K562 (cell line): ENCODE data around the gene TRPM2. TPM values are rescaled to one million over a fixed set of nuclear protein-coding genes. Genes with fewer than 3 reads are reported as not detected.

ENCODE experiments used
- ATAC-seq: fragments of 200-7000 bp; cut with Tn5 transposase; 3 replicates; pipeline ENCODE4 v1.9.1; 2020; ENCODE audit warnings: moderate library complexity
- BruUV-seq: library from RNA; stranded (reverse); fragments of 400-500 nt; replicated peaks from 2 replicates; lab custom pipeline; 2021; lab: Mats Ljungman, UMichigan
- CTCF ChIA-PET: fragments of 300-600 bp; formaldehyde crosslinking; extraction: SDS; loops from one replicate; lab custom pipeline; 2021; ENCODE audit warnings: low intra/inter-chr PET ratio; lab: Yijun Ruan, JAX
- POLR2A ChIA-PET: fragments of 300-600, 350-650 bp; sonication (Branson Sonifier 250); formaldehyde crosslinking; extraction: SDS; loops from one replicate; lab custom pipeline; 2021; ENCODE audit warnings: antibody characterized with exemption, inconsistent platforms; lab: Yijun Ruan, JAX
- DNase-seq, 4 experiments: peaks; one replicate each; pipeline versions ENCODE4 v3.0.0 to v3.0.0-alpha.2; 2011 to 2018; ENCODE audit warnings: low spot score in 3 of 4, mixed read lengths in 3 of 4; ENCODE audit errors: extremely low read depth in 1 of 4
- FAIRE-seq: peaks from 2 replicates; lab custom pipeline; 2011; peaks lifted over from hg19 to GRCh38; lab: Jason Lieb, UNC
- H2AFZ ChIP-seq: 2 replicates; pipeline ENCODE4 v1.6.0; 2011; ENCODE audit warnings: low read depth, low read length, control low read depth, inconsistent platforms
- H3K27ac ChIP-seq: fragments of 200-600 bp; 3 replicates; pipeline ENCODE4 v1.8.0; 2011; ENCODE audit warnings: low read depth, mild to moderate bottlenecking, control low read depth, inconsistent platforms, low read length, moderate library complexity, mixed read lengths; ENCODE audit errors: extremely low read depth
- H3K27me3 ChIP-seq, 2 experiments: fragments of 300-600 bp in 1 of 2; 2 replicates in 1 of 2; 3 replicates in 1 of 2; pipeline versions ENCODE4 v1.6.0 to v1.8.0; 2011; ENCODE audit warnings: inconsistent platforms in 2 of 2, low read length in 2 of 2, mild to moderate bottlenecking in 1 of 2, mixed read lengths in 1 of 2, moderate library complexity in 1 of 2; ENCODE audit not compliant: control insufficient read depth in 2 of 2, insufficient read depth in 2 of 2
- H3K36me3 ChIP-seq: fragments of 300-600 bp; 3 replicates; pipeline ENCODE4 v1.8.0; 2011; ENCODE audit warnings: mild to moderate bottlenecking, low read length, inconsistent platforms; ENCODE audit not compliant: control insufficient read depth, insufficient read depth
- H3K4me1 ChIP-seq, 2 experiments: fragments of 200-600 bp in 1 of 2; replicated peaks in 1 of 2; 2 replicates in 1 of 2; 3 replicates in 1 of 2; pipeline versions ENCODE4 v1.5.1 to v1.8.0; 2011; ENCODE audit warnings: inconsistent platforms in 2 of 2, low read length in 2 of 2, mild to moderate bottlenecking in 1 of 2, mixed read lengths in 1 of 2, moderate library complexity in 1 of 2; ENCODE audit not compliant: control insufficient read depth in 2 of 2, insufficient read depth in 2 of 2
- H3K4me2 ChIP-seq: 2 replicates; pipeline ENCODE4 v1.6.1; 2011; ENCODE audit warnings: low read length, control low read depth, inconsistent platforms, mixed read lengths; ENCODE audit not compliant: insufficient read depth
- H3K4me3 ChIP-seq: fragments of 200-600 bp; sonication (generic), shearing (Covaris generic); 2 replicates; pipeline ENCODE4 v1.5.1; 2016; ENCODE audit warnings: control low read depth, inconsistent platforms
- H3K79me2 ChIP-seq: fragments of 200-600 bp; 3 replicates; pipeline ENCODE4 v1.8.0; 2011; ENCODE audit warnings: low read length, inconsistent platforms; ENCODE audit not compliant: control insufficient read depth, insufficient read depth
- H3K9ac ChIP-seq, 2 experiments: 2 replicates each; pipeline versions ENCODE4 v1.6.0 to v1.6.1; 2011; ENCODE audit warnings: low read depth in 2 of 2, low read length in 2 of 2, control low read depth in 1 of 2, inconsistent platforms in 1 of 2, mild to moderate bottlenecking in 1 of 2, mixed read lengths in 1 of 2; ENCODE audit not compliant: insufficient read depth in 1 of 2
- H3K9me1 ChIP-seq: one replicate; pipeline ENCODE4 v1.6.0; 2011; ENCODE audit warnings: inconsistent platforms, mild to moderate bottlenecking, low read length, moderate library complexity; ENCODE audit not compliant: control insufficient read depth, insufficient read depth
- H3K9me3 ChIP-seq: replicated peaks from 2 replicates; pipeline ENCODE4 v1.5.1; 2011; ENCODE audit warnings: low read depth, low read length, inconsistent platforms; ENCODE audit not compliant: control insufficient read depth, insufficient read depth
- H4K20me1 ChIP-seq: replicated peaks from 2 replicates; pipeline ENCODE4 v1.6.1; 2011; ENCODE audit warnings: low read length, inconsistent platforms, mixed read lengths; ENCODE audit not compliant: control insufficient read depth, insufficient read depth
- BMI1 ChIP-seq: fragments of 150-350 bp; IDR thresholded peaks from 2 replicates; pipeline ENCODE4 v1.6.1; 2014; ENCODE audit warnings: low read length
- BRF1 ChIP-seq: IDR thresholded peaks from 3 replicates; pipeline ENCODE4 v1.6.1; 2011; ENCODE audit warnings: borderline replicate concordance, mild to moderate bottlenecking; ENCODE audit not compliant: insufficient read length; ENCODE audit errors: extremely low read depth
- CREB1 ChIP-seq, 2 experiments: sonication (generic) in 1 of 2; formaldehyde crosslinking in 1 of 2; IDR thresholded peaks; 2 replicates each; pipeline versions ENCODE4 v1.6.1 to v1.8.0; 2012 to 2022; ENCODE audit warnings: inconsistent platforms in 1 of 2, mild to moderate bottlenecking in 1 of 2, missing genetic modification reagents in 1 of 2, moderate library complexity in 1 of 2
- EWSR1 ChIP-seq: fragments of 450-650 bp; IDR thresholded peaks from 2 replicates; pipeline ENCODE4 v1.6.1; 2018; ENCODE audit warnings: borderline replicate concordance, mild to moderate bottlenecking, low read depth, moderate library complexity; ENCODE audit not compliant: partially characterized antibody
- EZH2 ChIP-seq: IDR thresholded peaks from 2 replicates; pipeline ENCODE4 v1.6.1; 2012; ENCODE audit warnings: low read depth, mild to moderate bottlenecking, inconsistent platforms, low read length, borderline replicate concordance
- GABPB2 ChIP-seq: fragments of 250-450 bp; sonication (Bioruptor Pico); conservative IDR thresholded peaks from 2 replicates; pipeline ENCODE4 v1.5.1; 2021; ENCODE audit warnings: mild to moderate bottlenecking
- HDGF ChIP-seq: fragments of 450-650 bp; IDR thresholded peaks from 2 replicates; pipeline ENCODE4 v1.6.1; 2016
- MCM3 ChIP-seq: fragments of 450-650 bp; IDR thresholded peaks from 2 replicates; pipeline ENCODE4 v1.6.1; 2016
- NR4A1 ChIP-seq, 2 experiments: fragments of 250-450 bp in 1 of 2; fragments of 450-650 bp in 1 of 2; sonication (Bioruptor Pico) in 1 of 2; IDR thresholded peaks; 2 replicates each; pipeline versions ENCODE4 v1.4.0 to v1.6.1; 2016 to 2020; ENCODE audit warnings: mild to moderate bottlenecking in 2 of 2, missing compliant biosample characterization in 1 of 2, missing genetic modification characterization in 1 of 2, moderate library complexity in 1 of 2
- POLR2A ChIP-seq: fragments of 450-650 bp; conservative IDR thresholded peaks from 2 replicates; pipeline ENCODE4 v1.6.1; 2016
- SPI1 ChIP-seq: IDR thresholded peaks from 2 replicates; pipeline ENCODE4 v1.6.1; 2011; ENCODE audit warnings: low read depth, low read length, control low read depth, borderline replicate concordance
- ZNF311 ChIP-seq: fragments of 250-450 bp; sonication (Bioruptor Pico); IDR thresholded peaks from 2 replicates; pipeline ENCODE4 v1.4.0; 2020; ENCODE audit warnings: mild to moderate bottlenecking, moderate library complexity
- WGBS: fragments of 100-300 bp; shearing (Covaris generic); methylation state at CpG from one replicate; pipeline ENCODE4 v1.1.6; 2016; ENCODE audit warnings: low coverage, mixed read lengths; ENCODE audit not compliant: insufficient coverage; ENCODE audit errors: missing lambda C conversion rate; 5-methylcytosine and 5-hydroxymethylcytosine counted together
- in situ Hi-C: fragments of 300-500 bp; cut with MboI; formaldehyde crosslinking; loops from 4 replicates; pipeline ENCODE4 v1.15.0; 2018; ENCODE audit warnings: inconsistent platforms, mixed read lengths
- intact Hi-C: fragments of 100-400 bp; cut with micrococcal nuclease; formaldehyde crosslinking; loops from 2 replicates; pipeline ENCODE4 v1.14.2; 2022
- polyA plus RNA-seq, 8 experiments: library from polyadenylated mRNA; depleted of rRNA in 4 of 8; stranded (reverse) in 5 of 8; unstranded in 3 of 8; fragments of >200 nt; fragmentation: Nextera tagmentation in 2 of 8; fragmentation: Illumina TruSeq in 1 of 8; extraction: Ambion mirVana in 2 of 8; extraction: Trizol in 1 of 8; gene quantifications; 2 replicates each; pipeline versions ENCODE4 v1.2.1 to v1.2.3, GENCODE V29; 2011 to 2014; ENCODE audit warnings: inconsistent platforms in 1 of 8, missing spikeins in 1 of 8
- total RNA-seq, 7 experiments: library from RNA; depleted of rRNA in 6 of 7; stranded (reverse); fragments of >200 nt in 6 of 7; fragmentation: Illumina TruSeq in 2 of 7; extraction: Trizol in 2 of 7; gene quantifications; 2 replicates each; pipeline versions ENCODE4 v1.2.1 to v1.2.3, GENCODE V29; 2011 to 2021; ENCODE audit warnings: low replicate concordance in 1 of 7
- TF ChIP-seq, protein P1 (sequence below), 2 experiments: fragments of 450-650 bp in 1 of 2; sonication (generic) in 1 of 2; formaldehyde crosslinking in 1 of 2; IDR thresholded peaks in 1 of 2; conservative IDR thresholded peaks in 1 of 2; 2 replicates each; pipeline versions ENCODE4 v1.6.1 to v1.8.1; 2016 to 2023; ENCODE audit warnings: mild to moderate bottlenecking in 2 of 2, moderate library complexity in 2 of 2, inconsistent platforms in 1 of 2, missing genetic modification reagents in 1 of 2
- TF ChIP-seq, protein P2 (sequence below): fragments of 450-650 bp; IDR thresholded peaks from 2 replicates; pipeline ENCODE4 v1.6.1; 2014; ENCODE audit warnings: low read depth, mild to moderate bottlenecking, moderate library complexity, borderline replicate concordance

The TRPM2 gene
- total and polyA plus RNA-seq, 9 of the 15 experiments (the other 6 are each of a cell fraction or from before 2014, with no cell fraction given): 0.33 to 2.1 (median 0.98) TPM; not detected in 2

DNA sequence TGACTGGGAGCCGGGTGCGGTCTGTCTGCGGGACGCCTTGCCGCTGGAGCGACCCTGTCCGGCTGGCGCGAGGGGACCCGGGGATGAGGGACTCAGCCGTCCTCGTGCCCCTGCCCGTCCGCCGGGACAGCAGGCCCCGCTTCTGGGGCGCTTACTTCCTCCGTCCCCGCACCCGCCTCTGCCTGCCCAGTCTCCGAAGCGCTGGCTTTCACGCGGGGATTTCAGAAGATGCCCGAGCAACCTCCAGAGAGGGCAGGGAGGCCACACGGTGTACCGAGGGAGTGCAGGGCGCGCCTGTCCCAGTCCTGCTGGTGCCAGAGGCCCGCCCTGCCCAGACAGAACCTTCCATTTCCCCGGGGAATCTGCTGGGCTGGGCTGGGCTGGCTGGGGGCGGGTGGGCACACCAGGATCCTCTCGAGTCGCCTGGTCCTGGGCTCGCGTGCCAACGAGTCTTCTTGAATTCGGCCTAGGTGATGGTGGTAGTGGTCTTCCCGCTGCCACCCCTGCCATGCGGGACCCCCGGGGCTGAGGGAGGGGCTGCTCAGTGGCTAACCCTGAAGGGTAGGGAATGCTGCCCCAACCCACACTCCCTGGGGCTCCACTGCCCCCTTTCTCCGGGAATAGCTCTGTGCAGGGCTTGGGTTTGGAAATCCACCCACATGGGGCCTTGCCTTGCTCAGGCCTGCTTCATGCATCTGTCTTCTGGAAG, 2.5 kb upstream of the TRPM2 start (continued):
- no peak for TF ChIP-seq BRF1
- TF ChIP-seq, protein P1, sequence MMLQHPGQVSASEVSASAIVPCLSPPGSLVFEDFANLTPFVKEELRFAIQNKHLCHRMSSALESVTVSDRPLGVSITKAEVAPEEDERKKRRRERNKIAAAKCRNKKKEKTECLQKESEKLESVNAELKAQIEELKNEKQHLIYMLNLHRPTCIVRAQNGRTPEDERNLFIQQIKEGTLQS (IDR thresholded peaks at IDR 0.05): no peak
- TF ChIP-seq, protein P1 (CRISPR knock-in tag; conservative IDR thresholded peaks at IDR 0.05): no peak

DNA sequence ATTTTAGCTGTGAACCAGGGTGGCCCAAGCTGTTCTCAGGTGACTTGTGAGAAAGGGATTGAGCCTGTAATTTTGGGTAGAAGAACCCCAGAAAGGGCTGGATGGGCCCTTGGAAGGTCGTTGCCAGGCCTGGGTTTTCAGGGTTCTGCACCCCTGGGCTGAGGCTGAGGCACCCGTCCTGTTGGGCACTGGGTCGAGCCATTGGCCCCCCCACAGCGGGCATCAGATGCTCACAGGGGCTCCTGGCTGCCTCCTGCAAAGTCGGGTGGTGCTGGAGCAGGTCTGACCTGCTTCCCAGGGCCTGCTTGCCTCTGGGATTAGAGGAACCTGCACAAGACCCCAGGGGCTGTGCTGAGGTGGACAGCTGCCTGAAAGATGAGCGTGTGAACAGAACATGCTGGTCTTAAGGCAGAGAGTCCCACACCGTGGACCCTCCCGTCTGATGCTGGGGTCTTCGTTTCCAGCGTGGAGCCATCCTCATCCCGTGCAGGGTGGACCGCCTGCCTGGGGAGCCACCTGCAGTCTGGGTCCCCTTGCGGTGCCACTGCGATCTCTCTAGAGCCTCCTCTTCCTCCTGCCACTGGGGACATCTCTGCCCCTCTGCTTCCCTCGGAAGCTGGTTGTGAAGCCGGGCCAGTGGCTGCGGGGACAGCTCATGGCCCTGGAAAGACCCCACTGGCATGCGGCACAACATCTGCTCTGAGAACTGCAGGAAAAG, 1.7 kb upstream of the TRPM2 start:
- in situ Hi-C loops (no loop called here), intact Hi-C loops (no loop called here)
- H3K9me1 ChIP-seq: no peaks in the 10 kb centered on the region
- ChIA-PET CTCF (no interaction called here), POLR2A (interaction anchor here (0.5 kb wide), 1 partner anchor 9 kb away, joined by 3 read pairs; no protein-coding TSS in a partner anchor)
- H3K79me2 ChIP-seq: no peaks in the 10 kb centered on the region
- H3K9ac ChIP-seq: no peak overlapping the region
- H3K4me1 ChIP-seq: peaks cover 0 to 18% of the 10 kb centered on the region in 2 experiments; a peak in 2 of 5 replicates
- H4K20me1 ChIP-seq: no peaks in the 10 kb centered on the region; the same call in none of the 2 replicates
- no peak for DNase-seq
- no peak overlapping the region for H2AFZ ChIP-seq
- no peak for FAIRE-seq
- H3K9me3 ChIP-seq: no peaks in the 10 kb centered on the region
- WGBS: 1% methylated on average over 17 of the region's 18 CpGs
- no peak for ATAC-seq
- H3K4me2 ChIP-seq: no peak overlapping the region
- H3K4me3 ChIP-seq: no peak overlapping the region
- no peaks in the 10 kb centered on the region for H3K36me3 ChIP-seq
- peaks cover 60 to 85% of the 10 kb centered on the region in 2 experiments for H3K27me3 ChIP-seq
- no TSS peak for BruUV-seq
- no peak overlapping the region for H3K27ac ChIP-seq
- TF ChIP-seq HDGF (no peak), EWSR1 (no peak), SPI1 (no peak), NR4A1 (CRISPR knock-in tag; IDR thresholded peaks at IDR 0.05) (no peak), NR4A1 (tag; IDR thresholded peaks at IDR 0.05) (no peak), EZH2 (no peak), POLR2A (no peak), GABPB2 (no peak), CREB1 (IDR thresholded peaks at IDR 0.05) (no peak), CREB1 (CRISPR knock-in tag; IDR thresholded peaks at IDR 0.05) (no peak), MCM3 (no peak), BMI1 (no peak), ZNF311 (CRISPR knock-in tag) (no peak)
- TF ChIP-seq, protein P2, sequence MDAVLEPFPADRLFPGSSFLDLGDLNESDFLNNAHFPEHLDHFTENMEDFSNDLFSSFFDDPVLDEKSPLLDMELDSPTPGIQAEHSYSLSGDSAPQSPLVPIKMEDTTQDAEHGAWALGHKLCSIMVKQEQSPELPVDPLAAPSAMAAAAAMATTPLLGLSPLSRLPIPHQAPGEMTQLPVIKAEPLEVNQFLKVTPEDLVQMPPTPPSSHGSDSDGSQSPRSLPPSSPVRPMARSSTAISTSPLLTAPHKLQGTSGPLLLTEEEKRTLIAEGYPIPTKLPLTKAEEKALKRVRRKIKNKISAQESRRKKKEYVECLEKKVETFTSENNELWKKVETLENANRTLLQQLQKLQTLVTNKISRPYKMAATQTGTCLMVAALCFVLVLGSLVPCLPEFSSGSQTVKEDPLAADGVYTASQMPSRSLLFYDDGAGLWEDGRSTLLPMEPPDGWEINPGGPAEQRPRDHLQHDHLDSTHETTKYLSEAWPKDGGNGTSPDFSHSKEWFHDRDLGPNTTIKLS: no peak
